ENCODE measurements around the gene ZNF808. TPM values are rescaled to one million over a fixed set of nuclear protein-coding genes. Genes with fewer than 3 reads are reported as not detected.
"Not testable (repeated sequence)": the region's sequence is repeated elsewhere in the genome, so short reads cannot be mapped to it uniquely, and the experiment has no call there.

Gene ZNF808
- polyA plus RNA-seq, 1 of the 3 experiments (the other 2 are of a cell fraction), result 3.3 TPM

GRCh38 chr19:52533901-52534300, 6.4 kb downstream of the ZNF808 start:
- Histone ChIP-seq H3K36me3 (replicated peaks in 1 of 2; ENCODE audit: control insufficient read depth in 1 of 2, insufficient read depth in 2 of 2, low read length in 1 of 2) (peaks cover 0 to 5% of the 10 kb centered on the region in 2 experiments), H3K4me3 (ENCODE audit: low read depth in 2 of 2, low read length in 1 of 2) (no peak overlapping the region), H3K9me3 (no peaks in the 10 kb centered on the region), H3K4me2 (no peak overlapping the region), H3K27me3 (ENCODE audit: insufficient read depth) (no peaks in the 10 kb centered on the region), H3K27ac (ENCODE audit: low read depth in 2 of 2, low read length in 1 of 2) (no peak overlapping the region), H2AFZ (ENCODE audit: low read depth) (no peak overlapping the region), H3K79me2 (ENCODE audit: insufficient read depth) (peaks cover 11% of the 10 kb centered on the region), H3K9me2 (no peaks in the 10 kb centered on the region), H4K20me1 (ENCODE audit: insufficient read depth) (no peaks in the 10 kb centered on the region), H3F3A (replicated peaks; ENCODE audit: insufficient read depth) (no peaks in the 10 kb centered on the region), H3K4me1 (ENCODE audit: control insufficient read depth in 1 of 2, insufficient read depth in 2 of 2, low read depth in 1 of 2, low read length in 1 of 2) (peaks cover 0 to 1% of the 10 kb centered on the region in 2 experiments; a peak in 1 of 4 replicates), H3K9ac (no peak overlapping the region)
- POLR2A ChIA-PET, result no interaction called here
- DNase-seq, result no peak
- CTCF ChIA-PET, result interaction anchor here (1.2 kb wide), 1 partner anchor 7 kb away, joined by 3 read pairs; no protein-coding TSS in a partner anchor
- TF ChIP-seq FOXJ3 (CRISPR knock-in tag; IDR thresholded peaks at IDR 0.05) (no peak), GABPA (IDR thresholded peaks at IDR 0.05; ENCODE audit: low read depth) (no peak), ZBTB33 (IDR thresholded peaks at IDR 0.05; ENCODE audit: borderline replicate concordance, low read depth) (no peak), RCOR1 (IDR thresholded peaks at IDR 0.05; ENCODE audit: low read length) (no peak), SIN3A (IDR thresholded peaks at IDR 0.05; ENCODE audit: borderline replicate concordance, low read depth, low read length) (no peak), NFIC (IDR thresholded peaks at IDR 0.05; ENCODE audit: borderline replicate concordance) (no peak), POLR2AphosphoS5 (IDR thresholded peaks at IDR 0.05; ENCODE audit: low read depth, low read length) (no peak), JUND (IDR thresholded peaks at IDR 0.05) (no peak), REST (IDR thresholded peaks at IDR 0.05; ENCODE audit: low read depth, low read length) (no peak), TEAD4 (IDR thresholded peaks at IDR 0.05; ENCODE audit: borderline replicate concordance, insufficient read depth) (no peak), NRF1 (IDR thresholded peaks at IDR 0.05; ENCODE audit: low read depth, low read length) (no peak), RFX5 (IDR thresholded peaks at IDR 0.05; ENCODE audit: low read length) (no peak), SMC3 (IDR thresholded peaks at IDR 0.05; ENCODE audit: low read depth, low read length) (no peak)
- TF ChIP-seq, protein P1, sequence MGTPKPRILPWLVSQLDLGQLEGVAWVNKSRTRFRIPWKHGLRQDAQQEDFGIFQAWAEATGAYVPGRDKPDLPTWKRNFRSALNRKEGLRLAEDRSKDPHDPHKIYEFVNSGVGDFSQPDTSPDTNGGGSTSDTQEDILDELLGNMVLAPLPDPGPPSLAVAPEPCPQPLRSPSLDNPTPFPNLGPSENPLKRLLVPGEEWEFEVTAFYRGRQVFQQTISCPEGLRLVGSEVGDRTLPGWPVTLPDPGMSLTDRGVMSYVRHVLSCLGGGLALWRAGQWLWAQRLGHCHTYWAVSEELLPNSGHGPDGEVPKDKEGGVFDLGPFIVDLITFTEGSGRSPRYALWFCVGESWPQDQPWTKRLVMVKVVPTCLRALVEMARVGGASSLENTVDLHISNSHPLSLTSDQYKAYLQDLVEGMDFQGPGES (IDR thresholded peaks at IDR 0.05; ENCODE audit: low read depth, low read length), result no peak
- TF ChIP-seq, protein P2, sequence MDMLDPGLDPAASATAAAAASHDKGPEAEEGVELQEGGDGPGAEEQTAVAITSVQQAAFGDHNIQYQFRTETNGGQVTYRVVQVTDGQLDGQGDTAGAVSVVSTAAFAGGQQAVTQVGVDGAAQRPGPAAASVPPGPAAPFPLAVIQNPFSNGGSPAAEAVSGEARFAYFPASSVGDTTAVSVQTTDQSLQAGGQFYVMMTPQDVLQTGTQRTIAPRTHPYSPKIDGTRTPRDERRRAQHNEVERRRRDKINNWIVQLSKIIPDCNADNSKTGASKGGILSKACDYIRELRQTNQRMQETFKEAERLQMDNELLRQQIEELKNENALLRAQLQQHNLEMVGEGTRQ (IDR thresholded peaks at IDR 0.05; ENCODE audit: borderline replicate concordance, low read depth, low read length), result no peak
- 96% methylated on average over 5 of the region's 5 CpGs for WGBS (ENCODE audit: low lambda C conversion rate)

- H4K20me1 ChIP-seq (ENCODE audit: insufficient read depth); H3K9ac ChIP-seq; H3K27me3 ChIP-seq (ENCODE audit: insufficient read depth); H3F3A ChIP-seq (replicated peaks; ENCODE audit: insufficient read depth); H3K9me2 ChIP-seq; H3K9me3 ChIP-seq; H3K4me1 ChIP-seq (ENCODE audit: control insufficient read depth in 1 of 2, insufficient read depth in 2 of 2, low read depth in 1 of 2, low read length in 1 of 2); DNase-seq: not testable (repeated sequence)
- Histone ChIP-seq H2AFZ (ENCODE audit: low read depth) (peak overlapping the region; percentile 63; the same call in 1 of the 2 replicates), H3K79me2 (ENCODE audit: insufficient read depth) (peaks cover 14% of the 10 kb centered on the region; the same call in 1 of the 2 replicates), H3K27ac (ENCODE audit: low read depth in 2 of 2, low read length in 1 of 2) (peak overlapping the region in 1 of 2 experiments; percentile 29; a peak in 2 of 4 replicates), H3K36me3 (replicated peaks in 1 of 2; ENCODE audit: control insufficient read depth in 1 of 2, insufficient read depth in 2 of 2, low read length in 1 of 2) (peaks cover 0 to 13% of the 10 kb centered on the region in 2 experiments), H3K4me3 (ENCODE audit: low read depth in 2 of 2, low read length in 1 of 2) (peak overlapping the region; percentile 52 to 55), H3K4me2 (peak overlapping the region; percentile 78)
- WGBS (ENCODE audit: low lambda C conversion rate), result 20% methylated on average over 13 of the region's 15 CpGs
- ChIA-PET CTCF (interaction anchor here (0.6 to 1.2 kb wide), 2 partner anchors 9 to 577 kb away, joined by 3 read pairs; no protein-coding TSS in a partner anchor), POLR2A (interaction anchor here (1.0 kb wide), 1 partner anchor 8 kb away, joined by 6 read pairs; no protein-coding TSS in a partner anchor)
Measured at GRCh38 chr19:52535385-52535770, 7.9 kb downstream of the ZNF808 start.
